HG02588 (cell line): ENCODE measurements around the gene P2RY8.
"Not testable (repeated sequence)": the region's sequence is repeated elsewhere in the genome, so short reads cannot be mapped to it uniquely, and the experiment has no call there.

ENCODE experiments used
- ATAC-seq: cut with Tn5 transposase; IDR thresholded peaks from one replicate; pipeline ENCODE4 v1.9.1; 2021; ENCODE audit warnings: mild to moderate bottlenecking, moderate library complexity; ENCODE audit not compliant: unreplicated experiment

Gene P2RY8

DNA sequence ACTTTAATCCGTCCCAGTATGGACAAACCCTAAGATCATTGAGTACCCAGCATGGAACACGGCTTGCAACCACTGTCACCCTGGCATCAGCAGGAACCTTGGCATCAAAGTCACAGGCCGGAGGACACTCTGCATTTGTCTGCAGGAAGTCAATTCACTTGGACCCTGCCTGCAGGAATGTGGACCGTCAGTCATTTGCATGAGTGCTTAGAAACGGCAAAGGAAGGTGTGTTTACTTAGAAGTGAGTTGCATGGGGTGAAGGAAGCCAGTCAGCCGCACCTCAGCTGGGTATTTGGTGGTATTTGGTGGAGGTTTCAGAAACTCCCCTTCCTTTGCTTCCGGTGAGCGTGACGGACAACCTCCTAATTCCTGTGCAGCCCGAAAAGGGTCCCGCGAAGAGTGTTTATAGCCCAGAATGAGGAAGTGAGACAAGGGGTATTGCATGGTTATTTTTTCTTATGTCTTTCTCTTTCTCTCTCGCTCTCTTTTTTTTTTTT is 15.5 kb downstream of the P2RY8 start:
- ATAC-seq: peak; percentile 83

GRCh38 chrX:1520350-1520749 is 16.6 kb downstream of the P2RY8 start:
- no peak for ATAC-seq

DNA sequence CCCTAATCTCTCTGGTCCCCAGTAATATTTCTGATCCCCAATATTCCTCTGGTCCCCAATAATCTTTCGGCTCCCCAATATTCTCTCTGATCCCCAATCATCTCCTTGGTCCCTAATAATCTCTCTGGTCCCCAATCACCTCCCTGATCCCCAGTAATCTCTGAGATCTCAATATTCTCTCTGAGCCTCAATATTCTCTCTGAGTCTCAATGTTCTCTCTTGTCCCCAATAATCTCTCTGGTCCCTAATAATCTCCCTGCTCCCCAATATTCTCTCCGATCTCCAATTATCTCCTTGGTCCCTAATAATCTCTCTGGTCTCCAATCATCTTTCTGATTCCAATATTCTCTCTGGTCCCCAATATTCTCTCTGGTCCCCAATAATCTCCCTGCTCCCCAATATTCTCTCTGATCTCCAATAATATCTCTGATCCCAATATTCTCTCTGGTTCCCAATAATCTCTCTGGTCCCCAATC is 17.9 kb downstream of the P2RY8 start:
- ATAC-seq: no peak

GRCh38 chrX:1518512-1518911 is 18.5 kb downstream of the P2RY8 start:
- no peak for ATAC-seq

- no peak for ATAC-seq
These were observed 20.3 kb downstream of the P2RY8 start for GRCh38 chrX:1516596-1517104.

GRCh38 chrX:1511829-1512228 is 25.2 kb downstream of the P2RY8 start:
- ATAC-seq: no peak

- no peak for ATAC-seq
These were observed 25.8 kb downstream of the P2RY8 start for GRCh38 chrX:1511150-1511549.

GRCh38 chrX:1507511-1508463 is 29.2 kb downstream of the P2RY8 start:
- ATAC-seq: peak; percentile 75

DNA sequence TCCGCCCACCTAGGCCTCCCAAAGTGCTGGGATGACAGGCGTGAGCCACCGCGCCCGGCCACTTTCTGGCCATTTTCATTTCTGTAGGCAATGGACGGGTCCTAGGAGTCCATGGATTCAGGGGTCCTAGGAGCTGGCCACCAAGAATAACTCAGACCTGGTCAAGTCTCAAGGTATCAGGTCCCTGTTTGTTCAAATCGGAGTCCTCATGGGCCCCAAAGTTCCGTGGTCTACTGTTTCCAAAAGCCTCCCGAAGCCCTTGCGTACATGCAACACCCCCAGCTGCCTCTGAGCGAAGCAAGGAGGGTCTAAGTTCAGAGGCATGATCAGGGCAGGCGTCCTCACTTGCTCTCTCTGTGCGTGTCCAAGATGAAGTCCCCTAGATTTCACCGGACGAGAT is 30.1 kb downstream of the P2RY8 start:
- ATAC-seq: no peak

DNA sequence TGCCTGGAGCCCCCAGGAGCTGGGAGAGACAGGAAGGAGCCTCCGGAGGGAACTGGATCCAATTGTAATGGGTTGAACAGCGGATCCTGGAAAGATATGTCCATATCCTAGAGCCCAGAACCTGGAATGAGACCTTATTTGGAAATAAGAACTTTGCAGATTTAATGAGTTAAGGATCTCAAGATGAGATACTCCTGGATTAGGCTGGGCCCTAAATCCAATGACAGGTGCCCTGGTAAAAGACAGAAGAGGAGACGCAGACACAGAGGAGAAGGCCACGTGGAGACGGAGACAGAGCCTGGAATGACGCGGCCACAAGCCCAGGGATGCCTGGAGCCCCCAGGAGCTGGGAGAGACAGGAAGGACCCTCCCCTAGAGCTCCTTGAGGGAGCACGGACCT is 34.1 kb downstream of the P2RY8 start:
- no peak for ATAC-seq

- ATAC-seq: peak; percentile 39
These were observed 34.7 kb downstream of the P2RY8 start for GRCh38 chrX:1502241-1502640.

DNA sequence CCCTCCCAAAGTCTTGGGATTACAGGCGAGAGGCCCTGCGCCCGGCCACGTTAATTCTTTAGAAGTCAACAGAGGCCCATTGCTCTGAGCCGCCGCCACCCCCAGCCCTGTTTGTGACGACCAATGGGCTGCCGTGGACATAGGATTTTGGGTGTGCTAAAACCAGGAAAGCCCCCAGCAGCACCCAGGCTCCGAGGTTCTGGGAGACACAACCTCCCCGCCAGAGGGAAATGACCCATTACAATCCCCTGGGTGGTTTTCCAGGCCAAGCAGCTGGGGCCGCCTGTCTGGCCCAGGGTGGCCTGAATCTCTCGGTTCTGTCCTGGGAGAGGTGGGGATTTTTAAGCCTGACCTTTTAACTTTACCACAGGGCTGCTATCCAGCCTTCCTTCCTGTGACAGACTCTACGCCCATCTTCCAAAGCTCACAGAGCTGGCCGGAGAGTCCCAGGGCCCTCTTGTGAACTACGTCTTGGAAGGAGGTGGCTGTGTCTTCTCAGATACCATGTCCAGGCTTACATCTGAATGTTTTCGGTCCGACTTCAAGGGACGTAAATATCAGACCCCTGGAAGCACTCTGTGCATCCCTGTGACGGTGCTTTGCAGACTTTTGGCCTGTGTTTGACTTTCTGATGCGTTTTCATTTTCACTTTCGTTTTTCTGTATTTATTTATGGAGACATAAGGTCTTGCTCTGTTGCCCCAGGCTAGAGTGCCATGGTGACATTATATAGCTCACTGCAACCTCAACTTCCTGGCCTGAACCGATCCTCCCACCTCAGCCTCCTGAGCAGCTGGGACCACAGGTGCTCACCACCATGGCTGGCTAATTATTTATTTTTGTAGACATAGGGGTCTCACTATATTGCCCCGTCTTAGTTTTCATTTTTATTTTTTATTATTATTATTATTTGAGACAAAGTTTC is 36.0 kb downstream of the P2RY8 start:
- peak; percentile 51 for ATAC-seq

DNA sequence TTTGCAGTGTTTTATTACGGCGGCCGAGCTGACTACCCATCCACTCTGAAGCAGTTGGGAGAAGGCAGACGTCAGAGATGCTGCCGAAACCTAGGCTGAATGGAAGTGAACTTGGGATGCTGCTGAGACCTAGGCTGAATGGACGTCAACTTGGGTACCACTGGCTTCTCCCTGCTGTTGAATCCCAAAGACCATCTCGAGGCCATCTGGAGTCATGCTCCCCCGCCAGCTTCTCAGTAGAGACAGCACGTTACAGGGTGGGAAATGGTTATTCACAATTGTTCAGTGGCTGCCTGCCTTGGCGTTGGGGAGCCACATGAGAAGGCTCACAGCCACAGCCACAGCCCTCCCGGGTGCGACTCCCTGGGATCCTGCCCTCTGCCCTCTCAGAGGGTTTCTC is 40.9 kb downstream of the P2RY8 start:
- ATAC-seq: no peak

GRCh38 chrX:1493877-1494510 is 43.0 kb downstream of the P2RY8 start:
- ATAC-seq: peak; percentile 47

GRCh38 chrX:1493412-1493811 is 43.6 kb downstream of the P2RY8 start:
- peak; percentile 10 for ATAC-seq

- no peak for ATAC-seq
These were observed 44.5 kb downstream of the P2RY8 start for GRCh38 chrX:1492421-1493012.

GRCh38 chrX:1491851-1492349 is 45.1 kb downstream of the P2RY8 start:
- ATAC-seq: peak; percentile 72

DNA sequence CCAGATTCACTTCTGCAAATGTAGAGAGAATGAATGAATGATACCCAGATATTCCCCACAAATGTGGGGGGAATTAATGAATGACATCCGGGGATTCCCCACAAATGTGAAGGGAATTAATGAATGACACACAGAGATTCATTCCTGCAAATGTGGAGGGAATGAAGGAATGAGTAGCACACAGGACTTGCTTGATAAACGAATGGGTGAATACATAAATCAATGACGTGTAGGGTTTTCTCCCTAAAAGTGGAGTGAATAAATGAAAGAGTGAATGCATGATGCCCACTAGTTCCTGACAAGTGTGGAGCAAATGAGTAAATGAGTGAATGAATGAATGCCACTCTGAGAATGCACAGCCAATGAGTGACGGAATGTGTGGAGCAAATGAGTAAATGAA is 45.7 kb downstream of the P2RY8 start:
- not testable (repeated sequence) for ATAC-seq

DNA sequence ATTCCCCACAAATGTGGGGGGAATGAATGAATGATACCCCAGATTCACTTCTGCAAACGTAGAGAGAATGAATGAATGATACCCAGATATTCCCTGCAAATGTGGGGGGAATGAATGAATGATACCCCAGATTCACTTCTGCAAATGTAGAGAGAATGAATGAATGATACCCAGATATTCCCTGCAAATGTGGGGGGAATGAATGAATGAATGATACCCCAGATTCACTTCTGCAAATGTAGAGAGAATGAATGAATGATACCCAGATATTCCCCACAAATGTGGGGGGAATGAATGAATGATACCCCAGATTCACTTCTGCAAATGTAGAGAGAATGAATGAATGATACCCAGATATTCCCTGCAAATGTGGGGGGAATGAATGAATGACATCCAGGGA is 46.3 kb downstream of the P2RY8 start:
- not testable (repeated sequence) for ATAC-seq

- ATAC-seq: not testable (repeated sequence)
These were observed 47.6 kb downstream of the P2RY8 start for GRCh38 chrX:1489354-1489753.
